GM23338 (cell line): ENCODE data around the gene DIDO1. TPM values are rescaled to one million over a fixed set of nuclear protein-coding genes. Genes with fewer than 3 reads are reported as not detected.

Experiments
- ATAC-seq: fragments of 200-7000 bp; cut with Tn5 transposase; 3 replicates; pipeline ENCODE4 v1.9.1; 2020
- DNase-seq: peaks from one replicate; pipeline ENCODE4 v3.0.0-alpha.2; 2015; ENCODE audit warnings: low spot score
- H2AFZ ChIP-seq: fragments of 200-600 bp; sonication (generic); 2 replicates; pipeline ENCODE4 v1.8.0; 2016; ENCODE audit warnings: antibody characterized with exemption, mild to moderate bottlenecking, moderate library complexity
- H3F3A ChIP-seq: fragments of 200-600 bp; sonication (generic); replicated peaks from 2 replicates; pipeline ENCODE4 v1.8.0; 2017; ENCODE audit warnings: antibody characterized with exemption, mixed run types, low read depth
- H3K27ac ChIP-seq: fragments of 200-600 bp; sonication (generic); 2 replicates; pipeline ENCODE4 v1.6.1; 2016; ENCODE audit warnings: low read depth
- H3K27me3 ChIP-seq: fragments of 200-600 bp; sonication (generic); 2 replicates; pipeline ENCODE4 v1.8.0; 2016; ENCODE audit warnings: mild to moderate bottlenecking, mixed run types, moderate library complexity; ENCODE audit not compliant: insufficient read depth
- H3K36me3 ChIP-seq: fragments of 200-600 bp; sonication (generic); 2 replicates; pipeline ENCODE4 v1.8.0; 2016; ENCODE audit warnings: mild to moderate bottlenecking; ENCODE audit not compliant: insufficient read depth
- H3K4me1 ChIP-seq: fragments of 200-600 bp; sonication (generic); 2 replicates; pipeline ENCODE4 v1.8.0; 2016; ENCODE audit warnings: mild to moderate bottlenecking, moderate library complexity; ENCODE audit not compliant: insufficient read depth
- H3K4me2 ChIP-seq: fragments of 200-600 bp; sonication (generic); 2 replicates; pipeline ENCODE4 v1.7.1; 2017; ENCODE audit warnings: mixed run types
- H3K4me3 ChIP-seq: fragments of 200-600 bp; sonication (generic); 2 replicates; pipeline ENCODE4 v1.6.1; 2016; ENCODE audit warnings: mixed run types
- H3K79me2 ChIP-seq: fragments of 200-600 bp; sonication (generic); replicated peaks from 2 replicates; pipeline ENCODE4 v1.8.0; 2017; ENCODE audit warnings: mild to moderate bottlenecking; ENCODE audit not compliant: insufficient read depth
- H3K9me2 ChIP-seq: fragments of 200-600 bp; sonication (generic); 2 replicates; pipeline ENCODE4 v1.8.0; 2017; ENCODE audit not compliant: insufficient read depth
- H4K20me1 ChIP-seq: fragments of 200-600 bp; sonication (generic); replicated peaks from 2 replicates; pipeline ENCODE4 v1.8.0; 2017; ENCODE audit warnings: mild to moderate bottlenecking; ENCODE audit not compliant: insufficient read depth
- H3K27ac Mint-ChIP-seq: 2 replicates; pipeline ENCODE4 v1.8.0; 2020; ENCODE audit warnings: inconsistent platforms, mild to moderate bottlenecking, moderate library complexity, mixed read lengths
- H3K27me3 Mint-ChIP-seq: 3 replicates; pipeline ENCODE4 v1.8.0; 2022; ENCODE audit warnings: low read depth, mild to moderate bottlenecking, moderate library complexity, mixed read lengths, inconsistent platforms; ENCODE audit not compliant: insufficient read depth, poor library complexity
- H3K36me3 Mint-ChIP-seq: 3 replicates; pipeline ENCODE4 v1.8.0; 2021; ENCODE audit warnings: low read depth, mild to moderate bottlenecking, inconsistent platforms, moderate library complexity, mixed read lengths
- H3K4me1 Mint-ChIP-seq: 3 replicates; pipeline ENCODE4 v1.8.0; 2020; ENCODE audit warnings: mild to moderate bottlenecking, inconsistent platforms, mixed read lengths
- H3K4me3 Mint-ChIP-seq: 3 replicates; pipeline ENCODE4 v1.8.0; 2021; ENCODE audit warnings: moderate library complexity, mild to moderate bottlenecking, inconsistent platforms, mixed read lengths
- H3K9me3 Mint-ChIP-seq: 3 replicates; pipeline ENCODE4 v1.8.0; 2020; ENCODE audit warnings: moderate library complexity, mild to moderate bottlenecking, inconsistent platforms, mixed read lengths
- CREB1 ChIP-seq: fragments of 250-450 bp; sonication (Bioruptor Pico); IDR thresholded peaks from 2 replicates; pipeline ENCODE4 v1.5.0; 2020; ENCODE audit warnings: low read depth, mild to moderate bottlenecking, moderate library complexity
- CTCF ChIP-seq, 2 experiments: fragments of 200-600 bp in 1 of 2; sonication (generic) in 1 of 2; conservative IDR thresholded peaks; 2 replicates each; pipeline versions ENCODE4 v1.5.1 to v1.6.1; 2016 to 2017; ENCODE audit warnings: antibody characterized with exemption in 2 of 2, low read depth in 2 of 2, mild to moderate bottlenecking in 2 of 2, moderate library complexity in 1 of 2
- ETS1 ChIP-seq: IDR thresholded peaks from 2 replicates; pipeline ENCODE4 v1.6.1; 2016; ENCODE audit warnings: antibody characterized with exemption
- EZH2 ChIP-seq: fragments of 200-600 bp; sonication (generic); IDR thresholded peaks from one replicate; pipeline ENCODE4 v1.8.0; 2017; ENCODE audit warnings: antibody characterized with exemption, mild to moderate bottlenecking, low read depth; ENCODE audit not compliant: unreplicated experiment
- EZH2phosphoT487 ChIP-seq: fragments of 200-600 bp; sonication (generic); IDR thresholded peaks from one replicate; pipeline ENCODE4 v1.8.1; 2018; ENCODE audit warnings: antibody characterized with exemption; ENCODE audit not compliant: unreplicated experiment
- JUNB ChIP-seq: IDR thresholded peaks from one replicate; pipeline ENCODE4 v1.6.1; 2016; ENCODE audit warnings: antibody characterized with exemption; ENCODE audit not compliant: unreplicated experiment
- REST ChIP-seq: IDR thresholded peaks from one replicate; pipeline ENCODE4 v1.6.1; 2018; ENCODE audit warnings: antibody characterized with exemption; ENCODE audit not compliant: unreplicated experiment
- ZNF114 ChIP-seq: fragments of 250-450 bp; sonication (Bioruptor Pico); IDR thresholded peaks from 2 replicates; pipeline ENCODE4 v1.5.0; 2020; ENCODE audit warnings: mild to moderate bottlenecking, moderate library complexity
- ZNF331 ChIP-seq: fragments of 250-450 bp; sonication (Bioruptor Pico); IDR thresholded peaks from 2 replicates; pipeline ENCODE4 v1.5.0; 2020; ENCODE audit warnings: low read depth, mild to moderate bottlenecking, moderate library complexity
- ZNF462 ChIP-seq: fragments of 250-450 bp; sonication (Bioruptor Pico); IDR thresholded peaks from 2 replicates; pipeline ENCODE4 v1.5.0; 2020; ENCODE audit warnings: mild to moderate bottlenecking, moderate library complexity
- polyA plus RNA-seq: library from polyadenylated mRNA; unstranded; fragments of >200 nt; fragmentation: Nextera tagmentation; extraction: Ambion mirVana; gene quantifications from 2 replicates; pipeline ENCODE4 v1.2.1, GENCODE V29; 2016
- total RNA-seq: library from RNA; depleted of rRNA; stranded (reverse); fragments of >200 nt; shearing (Covaris generic); gene quantifications from 2 replicates; pipeline ENCODE4 v1.2.3, GENCODE V29; 2014

DIDO1 gene
- total and polyA plus RNA-seq, 2 experiments from 2014 or later = 72.4 to 162 TPM

GRCh38 chr20:62898093-62898964, 28.0 kb downstream of the DIDO1 start (continued):
- TF ChIP-seq ZNF462 (no peak), CREB1 (CRISPR knock-in tag) (no peak), JUNB (no peak), ZNF114 (no peak)

GRCh38 chr20:62897666-62898065, 28.6 kb downstream of the DIDO1 start:
- no peaks in the 10 kb centered on the region; the same call in 2 of the 3 replicates for H3K9me3 Mint-ChIP-seq
- peaks cover 56% of the 10 kb centered on the region for H3K36me3 Mint-ChIP-seq
- ATAC-seq = no peak
- no peak for DNase-seq
- H3K27me3 Mint-ChIP-seq = peaks cover 30% of the 10 kb centered on the region
- H3K4me3 ChIP-seq = no peak overlapping the region
- H4K20me1 ChIP-seq = peaks cover 38% of the 10 kb centered on the region
- no peaks in the 10 kb centered on the region for H3K9me2 ChIP-seq
- peaks cover 66% of the 10 kb centered on the region for H3F3A ChIP-seq
- H3K4me1 Mint-ChIP-seq = peaks cover 43% of the 10 kb centered on the region
- peaks cover 48% of the 10 kb centered on the region for H3K36me3 ChIP-seq
- peaks cover 33% of the 10 kb centered on the region for H3K4me1 ChIP-seq
- peak overlapping the region; percentile 28; the same call in 1 of the 2 replicates for H3K27ac Mint-ChIP-seq
- H3K4me2 ChIP-seq = no peak overlapping the region
- H3K79me2 ChIP-seq = no peaks in the 10 kb centered on the region
- H3K4me3 Mint-ChIP-seq = no peak overlapping the region; the same call in 2 of the 3 replicates
- H2AFZ ChIP-seq = no peak overlapping the region
- H3K27me3 ChIP-seq = no peaks in the 10 kb centered on the region
- H3K27ac ChIP-seq = peak overlapping the region; percentile 64
- TF ChIP-seq CTCF (conservative IDR thresholded peaks at IDR 0.05; ENCODE audit: low read depth in 2 of 2) (no peak), EZH2phosphoT487 (no peak), ETS1 (no peak), JUNB (no peak), REST (no peak), ZNF331 (CRISPR knock-in tag) (no peak), EZH2 (no peak), ZNF114 (no peak)
